DND-41 (cell line): ENCODE measurements around the gene SLC4A2.

Experiments
- CTCF ChIP-seq: IDR thresholded peaks from 2 replicates; pipeline ENCODE4 v1.5.1; 2012; ENCODE audit warnings: borderline replicate concordance, low read length, moderate library complexity, mild to moderate bottlenecking; ENCODE audit not compliant: poor library complexity, severe bottlenecking; ENCODE audit errors: extremely low read depth
- EZH2 ChIP-seq: IDR thresholded peaks from 3 replicates; pipeline ENCODE4 v1.6.1; 2012; ENCODE audit warnings: borderline replicate concordance, low read depth, mild to moderate bottlenecking, moderate library complexity, low read length, inconsistent platforms; ENCODE audit not compliant: severe bottlenecking

- no peak for TF ChIP-seq EZH2
- TF ChIP-seq CTCF, result no peak
Observed at GRCh38 chr7:151011097-151011409, 48.3 kb upstream of the SLC4A2 start.
